ENCODE data around the gene IER5. TPM values are rescaled to one million over a fixed set of nuclear protein-coding genes. Genes with fewer than 3 reads are reported as not detected.

The IER5 gene
- polyA plus RNA-seq, 2 of the 4 experiments (the other 2 are of a cell fraction), result 26.8 to 40.2 TPM

GRCh38 chr1:181073638-181074037 lies 14.9 kb upstream of the IER5 start (continued):
- TF ChIP-seq, protein P1, sequence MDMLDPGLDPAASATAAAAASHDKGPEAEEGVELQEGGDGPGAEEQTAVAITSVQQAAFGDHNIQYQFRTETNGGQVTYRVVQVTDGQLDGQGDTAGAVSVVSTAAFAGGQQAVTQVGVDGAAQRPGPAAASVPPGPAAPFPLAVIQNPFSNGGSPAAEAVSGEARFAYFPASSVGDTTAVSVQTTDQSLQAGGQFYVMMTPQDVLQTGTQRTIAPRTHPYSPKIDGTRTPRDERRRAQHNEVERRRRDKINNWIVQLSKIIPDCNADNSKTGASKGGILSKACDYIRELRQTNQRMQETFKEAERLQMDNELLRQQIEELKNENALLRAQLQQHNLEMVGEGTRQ (IDR thresholded peaks at IDR 0.05), result peak; percentile 81
- no peak for TF ChIP-seq HDAC2 (IDR thresholded peaks at IDR 0.05)
- TF ChIP-seq JUNB (IDR thresholded peaks at IDR 0.05), result peak; percentile 50
- TF ChIP-seq ZSCAN20 (CRISPR knock-in tag; IDR thresholded peaks at IDR 0.05), result no peak
- TF ChIP-seq SREBF2 (IDR thresholded peaks at IDR 0.05), result no peak
- no peak for TF ChIP-seq MAZ (IDR thresholded peaks at IDR 0.05; ENCODE audit: borderline replicate concordance, low read depth, low read length)
- peak; percentile 62 for TF ChIP-seq MAX (IDR thresholded peaks at IDR 0.05)
- no peak for TF ChIP-seq FOXS1 (CRISPR knock-in tag; IDR thresholded peaks at IDR 0.05)
- TF ChIP-seq FOSB (CRISPR knock-in tag; IDR thresholded peaks at IDR 0.05), result no peak
- TF ChIP-seq CBX2 (IDR thresholded peaks at IDR 0.05; ENCODE audit: borderline replicate concordance, low read depth), result no peak
- TF ChIP-seq RARB (CRISPR knock-in tag; IDR thresholded peaks at IDR 0.05), result no peak
- TF ChIP-seq REST (IDR thresholded peaks at IDR 0.05), result no peak
- TF ChIP-seq HOXB5 (CRISPR knock-in tag; IDR thresholded peaks at IDR 0.05), result no peak
- no peak for TF ChIP-seq ZC3H11A (IDR thresholded peaks at IDR 0.05)

- TF ChIP-seq KDM1A (IDR thresholded peaks at IDR 0.05; ENCODE audit: low read depth) (no peak), FOSL2 (IDR thresholded peaks at IDR 0.05) (no peak), FOSL2 (CRISPR knock-in tag; IDR thresholded peaks at IDR 0.05) (peak; percentile 22; the same call in 1 of the 2 replicates), RARB (CRISPR knock-in tag; IDR thresholded peaks at IDR 0.05) (peak; percentile 27; the same call in 1 of the 2 replicates), RAD21 (conservative IDR thresholded peaks at IDR 0.05 in 1 of 2, IDR thresholded peaks at IDR 0.05 in 1 of 2) (no peak)
- H3K4me1 ChIP-seq, result peaks cover 69% of the 10 kb centered on the region
- H3K4me2 ChIP-seq, result peak overlapping the region; percentile 66
- WGBS (ENCODE audit: missing lambda C conversion rate), result 24% methylated on average over 5 of the region's 5 CpGs
- peak; percentile 32 to 71 for DNase-seq (ENCODE audit: low read depth in 1 of 2, low spot score in 1 of 2)
- ChIA-PET CTCF (interaction anchor here (1.1 to 3.8 kb wide), 8 partner anchors 9 to 194 kb away, joined by 3 to 18 read pairs (median 6); no protein-coding TSS in a partner anchor), POLR2A (interaction anchor here (0.7 to 1.8 kb wide), 9 partner anchors 10 to 489 kb away, joined by 3 to 8 read pairs (median 4); partner anchors contain the start of gene STX6)
- ATAC-seq, result peak; percentile 44 to 49; a peak in 5 of 6 replicates
- H3K4me3 ChIP-seq, result no peak overlapping the region
- FAIRE-seq, result no peak
- H3K9me3 ChIP-seq, result no peaks in the 10 kb centered on the region
- peak overlapping the region; percentile 69 to 87 for H3K27ac ChIP-seq
Measured at GRCh38 chr1:181075766-181076350, 12.6 kb upstream of the IER5 start.

DNA sequence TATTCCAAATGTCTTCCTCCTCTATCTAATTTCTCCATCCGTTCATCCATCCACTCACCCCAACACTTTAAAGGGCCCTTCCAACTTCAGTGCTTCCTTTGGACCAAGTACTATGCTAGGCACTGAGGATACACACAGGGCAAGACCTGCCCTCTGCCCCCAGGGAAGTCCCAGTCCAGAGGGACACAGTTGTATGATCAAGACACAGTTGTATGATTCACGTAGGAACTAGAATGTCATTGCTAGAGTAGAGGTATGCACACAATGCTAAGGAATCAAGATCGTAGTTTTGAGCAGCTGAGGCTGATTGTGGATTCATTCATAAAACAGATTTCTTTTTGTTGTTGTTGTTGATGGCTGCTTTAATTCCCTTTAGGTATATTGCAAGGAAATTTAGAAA lies 11.6 kb upstream of the IER5 start:
- ChIA-PET CTCF (interaction anchor here (1.2 to 3.8 kb wide), 4 partner anchors 14 to 65 kb away, joined by 5 to 18 read pairs (median 6); no protein-coding TSS in a partner anchor), POLR2A (interaction anchor here (1.5 kb wide), 1 partner anchor 55 kb away, joined by 4 read pairs; the partner anchor contains the start of gene STX6)
- 54% methylated on average over 3 of the region's 3 CpGs for WGBS (ENCODE audit: missing lambda C conversion rate)
- FAIRE-seq, result no peak
- Histone ChIP-seq H3K9me3 (no peaks in the 10 kb centered on the region), H3K4me3 (no peak overlapping the region), H3K4me2 (peak overlapping the region; percentile 66), H3K4me1 (peaks cover 76% of the 10 kb centered on the region), H3K27ac (peak overlapping the region; percentile 69 to 87)
- DNase-seq (ENCODE audit: low read depth in 1 of 2, low spot score in 1 of 2), result no peak
- ATAC-seq, result no peak
- no peak for TF ChIP-seq RAD21 (conservative IDR thresholded peaks at IDR 0.05 in 1 of 2, IDR thresholded peaks at IDR 0.05 in 1 of 2)
- TF ChIP-seq, protein P1 (IDR thresholded peaks at IDR 0.05), result no peak
- TF ChIP-seq KDM1A (IDR thresholded peaks at IDR 0.05; ENCODE audit: low read depth), result no peak
- TF ChIP-seq ZFP36 (IDR thresholded peaks at IDR 0.05; ENCODE audit: borderline replicate concordance, partially characterized antibody), result no peak
- no peak for TF ChIP-seq SMC3 (IDR thresholded peaks at IDR 0.05)
- TF ChIP-seq EP300 (IDR thresholded peaks at IDR 0.05), result no peak
- TF ChIP-seq TFCP2L1 (CRISPR knock-in tag; IDR thresholded peaks at IDR 0.05), result no peak
- TF ChIP-seq MAFK (IDR thresholded peaks at IDR 0.05; ENCODE audit: partially characterized antibody), result no peak
- TF ChIP-seq, protein P2, sequence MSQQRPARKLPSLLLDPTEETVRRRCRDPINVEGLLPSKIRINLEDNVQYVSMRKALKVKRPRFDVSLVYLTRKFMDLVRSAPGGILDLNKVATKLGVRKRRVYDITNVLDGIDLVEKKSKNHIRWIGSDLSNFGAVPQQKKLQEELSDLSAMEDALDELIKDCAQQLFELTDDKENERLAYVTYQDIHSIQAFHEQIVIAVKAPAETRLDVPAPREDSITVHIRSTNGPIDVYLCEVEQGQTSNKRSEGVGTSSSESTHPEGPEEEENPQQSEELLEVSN (IDR thresholded peaks at IDR 0.05; ENCODE audit: borderline replicate concordance, low read depth), result no peak
- no peak for TF ChIP-seq HOXB13 (CRISPR knock-in tag; IDR thresholded peaks at IDR 0.05; ENCODE audit: low read depth)
- TF ChIP-seq CHD2 (IDR thresholded peaks at IDR 0.05; ENCODE audit: low read length, partially characterized antibody), result no peak
- TF ChIP-seq SREBF2 (IDR thresholded peaks at IDR 0.05), result no peak
- no peak for TF ChIP-seq ZC3H11A (IDR thresholded peaks at IDR 0.05)
